Measurements from ENCODE around the gene IQSEC3.

The IQSEC3 gene

DNA sequence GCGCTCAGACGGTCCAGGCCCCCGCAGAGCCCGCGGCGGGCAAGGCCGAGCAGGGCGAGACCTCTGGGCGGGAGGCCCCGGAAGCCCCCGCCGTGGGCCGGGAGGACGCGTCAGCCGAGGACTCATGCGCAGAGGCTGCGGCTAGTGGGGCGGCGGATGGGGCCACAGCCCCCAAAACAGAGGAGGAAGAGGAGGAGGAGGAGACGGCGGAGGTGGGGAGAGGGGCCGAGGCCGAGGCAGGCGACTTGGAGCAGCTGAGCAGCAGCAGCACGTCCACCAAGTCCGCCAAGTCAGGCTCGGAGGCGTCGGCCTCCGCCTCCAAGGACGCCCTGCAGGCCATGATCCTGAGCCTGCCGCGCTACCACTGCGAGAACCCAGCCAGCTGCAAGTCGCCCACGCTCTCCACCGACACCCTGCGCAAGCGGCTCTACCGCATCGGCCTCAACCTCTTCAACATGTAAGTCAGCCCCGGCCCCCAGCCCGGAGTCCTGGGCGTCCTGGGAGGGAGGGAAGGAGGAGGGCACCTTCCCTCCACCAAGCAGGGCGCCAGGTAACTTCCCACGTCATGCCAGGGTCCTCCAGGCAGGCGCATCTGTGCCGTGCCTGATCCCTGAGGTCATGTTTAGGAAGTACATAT is 72.4 kb downstream of the IQSEC3 start:
- DNase-seq (ENCODE audit: low read depth in 2 of 2) = peak in 1 of 2 donors; percentile 6

- DNase-seq (ENCODE audit: low read depth in 2 of 2) = no peak
Observed at GRCh38 chr12:139585-139984, 73.0 kb downstream of the IQSEC3 start.

- no peak for DNase-seq (ENCODE audit: low read depth in 2 of 2)
Observed at GRCh38 chr12:140162-140561, 73.6 kb downstream of the IQSEC3 start.

GRCh38 chr12:143964-144649 is 77.5 kb downstream of the IQSEC3 start:
- no peak for DNase-seq (ENCODE audit: low read depth in 2 of 2)

DNA sequence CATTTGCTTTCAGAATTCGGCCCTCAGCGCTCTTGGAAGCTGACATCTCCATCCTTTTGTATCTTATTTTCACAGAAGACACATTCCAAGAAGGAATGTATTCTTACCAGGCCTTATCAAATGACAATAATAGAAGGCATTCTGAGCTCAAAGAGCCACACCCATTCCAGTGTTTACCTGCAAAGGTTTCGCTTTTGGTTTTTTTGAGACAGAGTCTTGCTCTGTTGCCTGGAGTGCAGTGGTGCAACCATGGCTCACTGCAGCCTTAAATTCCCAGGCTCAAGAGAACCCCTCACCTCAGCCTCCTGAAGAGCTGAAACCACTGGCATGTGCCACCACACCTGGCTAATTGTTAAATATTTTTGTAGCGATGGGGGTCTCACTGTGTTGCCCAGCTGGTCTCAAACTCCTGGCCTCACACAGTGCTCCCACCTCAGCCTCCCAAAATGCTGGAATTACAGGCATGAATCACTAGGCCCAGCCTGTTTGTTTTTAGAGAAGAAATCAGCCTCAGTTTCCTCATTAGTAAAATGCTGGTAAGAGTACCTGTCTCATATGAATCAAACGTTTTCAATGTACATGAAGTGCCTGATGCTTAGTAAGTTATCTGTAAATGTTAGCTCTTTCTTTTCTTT is 78.2 kb downstream of the IQSEC3 start:
- DNase-seq (ENCODE audit: low read depth in 2 of 2) = no peak

- no peak for DNase-seq (ENCODE audit: low read depth in 2 of 2)
Observed at GRCh38 chr12:145369-145960, 78.9 kb downstream of the IQSEC3 start.

GRCh38 chr12:147242-147641 is 80.7 kb downstream of the IQSEC3 start:
- DNase-seq (ENCODE audit: low read depth in 2 of 2) = no peak

- DNase-seq (ENCODE audit: low read depth in 2 of 2) = no peak
Observed at GRCh38 chr12:148676-149416, 82.3 kb downstream of the IQSEC3 start.

GRCh38 chr12:151579-151978 is 85.0 kb downstream of the IQSEC3 start:
- no peak for DNase-seq (ENCODE audit: low read depth in 2 of 2)

DNA sequence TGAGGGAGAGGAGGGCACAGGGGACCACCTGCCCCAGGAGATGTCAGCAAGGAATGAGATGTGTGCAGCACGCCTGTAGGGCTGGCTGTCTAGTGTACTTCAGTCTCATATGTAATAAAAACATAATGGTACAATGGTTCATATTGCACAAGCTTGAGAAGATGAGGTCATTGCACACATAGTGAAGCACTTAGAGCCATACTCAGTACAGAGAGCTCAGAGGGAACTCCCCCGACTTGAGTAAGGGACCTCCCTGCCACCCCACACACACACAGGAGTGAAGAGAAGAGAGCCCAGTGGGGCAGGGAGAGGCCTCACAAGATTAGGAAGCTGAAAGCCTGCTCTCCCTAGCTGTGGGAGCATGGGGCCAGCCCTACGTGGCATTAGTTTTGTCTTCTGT is 85.9 kb downstream of the IQSEC3 start:
- no peak for DNase-seq (ENCODE audit: low read depth in 2 of 2)

DNA sequence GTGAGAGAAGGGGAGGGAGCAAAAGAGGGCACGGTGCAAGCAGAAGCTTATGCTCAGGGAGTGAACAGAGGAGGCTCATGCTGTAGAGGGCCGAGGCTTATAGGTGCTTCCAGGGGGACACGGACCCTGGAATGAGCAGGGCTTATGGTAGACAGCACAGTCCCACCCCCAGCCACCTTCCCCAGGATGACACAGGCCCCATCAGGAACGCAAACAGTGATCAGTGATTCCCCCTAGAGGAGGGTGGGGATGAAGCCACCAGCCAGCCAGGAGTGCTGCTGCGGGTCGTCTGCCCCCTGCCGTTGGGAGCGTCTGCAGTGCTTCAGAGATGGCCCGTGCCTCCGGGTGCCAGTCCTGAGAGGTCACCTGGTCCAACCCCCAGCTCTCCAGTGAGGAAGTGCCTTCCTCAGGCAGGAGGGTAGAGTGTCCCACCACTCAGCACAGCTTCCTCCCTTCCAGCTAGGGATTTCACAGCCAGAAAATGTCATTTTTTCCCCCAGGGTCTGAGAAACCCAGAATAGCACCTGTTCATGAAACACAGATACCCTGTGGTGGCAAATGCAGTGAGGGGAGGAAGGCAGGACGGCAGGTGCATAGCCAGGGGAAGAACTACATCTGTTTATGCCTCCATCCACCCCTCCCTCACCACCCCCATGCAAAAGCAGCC is 86.6 kb downstream of the IQSEC3 start:
- peak; percentile 26 to 56 for DNase-seq (ENCODE audit: low read depth in 2 of 2)

GRCh38 chr12:154058-154457 is 87.5 kb downstream of the IQSEC3 start:
- no peak for DNase-seq (ENCODE audit: low read depth in 2 of 2)

GRCh38 chr12:155006-155405 is 88.4 kb downstream of the IQSEC3 start:
- no peak for DNase-seq (ENCODE audit: low read depth in 2 of 2)

DNA sequence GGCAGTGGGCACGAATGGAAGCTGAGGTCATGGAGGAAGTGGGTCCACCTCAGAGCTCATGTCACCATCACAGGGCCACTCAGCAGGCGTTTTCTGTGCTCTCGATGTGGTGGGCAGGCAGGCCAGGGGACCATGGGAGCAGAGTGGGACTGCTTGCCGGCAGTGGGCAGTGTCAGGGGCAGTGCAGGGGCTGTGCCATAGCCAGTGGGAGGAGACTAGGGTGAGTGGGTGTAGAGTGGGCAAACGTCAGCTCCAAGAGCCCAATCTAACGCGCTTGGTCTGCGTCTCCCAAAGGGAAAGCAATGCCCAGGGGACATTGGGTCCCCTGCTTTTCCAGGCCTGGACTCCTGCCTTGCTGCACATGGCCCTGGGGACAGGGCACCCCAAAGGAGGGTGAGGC is 89.1 kb downstream of the IQSEC3 start:
- no peak for DNase-seq (ENCODE audit: low read depth in 2 of 2)

GRCh38 chr12:156945-157344 is 90.4 kb downstream of the IQSEC3 start:
- DNase-seq (ENCODE audit: low read depth in 2 of 2) = no peak

DNA sequence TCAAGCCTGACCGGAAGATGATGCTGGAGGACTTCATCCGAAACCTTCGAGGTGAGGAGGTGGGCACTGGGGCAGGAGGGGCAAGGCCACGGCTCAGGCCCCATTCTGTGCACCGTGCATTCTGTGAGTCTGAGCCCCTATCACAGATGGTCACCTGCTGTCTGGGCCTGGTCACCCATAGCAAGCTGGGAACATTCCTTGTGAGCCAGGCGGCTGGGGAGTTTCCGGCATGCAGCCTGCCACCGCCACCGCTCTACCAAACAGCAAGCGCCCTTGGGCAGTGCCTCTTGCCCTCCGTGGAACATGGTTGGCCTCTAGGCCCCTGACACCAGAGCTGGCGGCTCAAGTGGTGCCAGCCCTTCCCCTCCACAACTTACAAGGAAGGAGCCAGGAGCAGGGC is 91.1 kb downstream of the IQSEC3 start:
- no peak for DNase-seq (ENCODE audit: low read depth in 2 of 2)

- DNase-seq (ENCODE audit: low read depth in 2 of 2) = no peak
Observed at GRCh38 chr12:159156-159782, 92.7 kb downstream of the IQSEC3 start.

DNA sequence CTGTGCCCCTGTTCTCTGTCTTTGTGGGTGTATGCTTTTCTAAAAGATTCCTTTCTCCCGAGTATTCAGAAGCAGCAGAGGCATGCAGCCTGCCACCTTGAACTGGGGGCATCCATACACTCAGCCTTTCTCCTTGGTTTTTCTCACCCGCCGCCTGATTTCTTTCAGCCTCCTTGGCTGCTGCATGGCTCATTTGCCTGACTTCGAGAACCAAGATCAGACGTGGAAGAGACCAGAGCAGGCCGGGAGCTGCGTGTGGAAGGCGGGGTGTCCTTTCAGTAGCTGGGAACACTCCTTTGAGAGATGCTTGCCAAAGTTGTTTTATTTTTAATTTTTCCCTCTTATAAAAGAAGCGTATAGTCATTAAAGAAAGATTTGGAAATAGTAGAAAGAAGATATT is 94.3 kb downstream of the IQSEC3 start:
- DNase-seq (ENCODE audit: low read depth in 2 of 2) = no peak

GRCh38 chr12:161823-162222 is 95.3 kb downstream of the IQSEC3 start:
- no peak for DNase-seq (ENCODE audit: low read depth in 2 of 2)

DNA sequence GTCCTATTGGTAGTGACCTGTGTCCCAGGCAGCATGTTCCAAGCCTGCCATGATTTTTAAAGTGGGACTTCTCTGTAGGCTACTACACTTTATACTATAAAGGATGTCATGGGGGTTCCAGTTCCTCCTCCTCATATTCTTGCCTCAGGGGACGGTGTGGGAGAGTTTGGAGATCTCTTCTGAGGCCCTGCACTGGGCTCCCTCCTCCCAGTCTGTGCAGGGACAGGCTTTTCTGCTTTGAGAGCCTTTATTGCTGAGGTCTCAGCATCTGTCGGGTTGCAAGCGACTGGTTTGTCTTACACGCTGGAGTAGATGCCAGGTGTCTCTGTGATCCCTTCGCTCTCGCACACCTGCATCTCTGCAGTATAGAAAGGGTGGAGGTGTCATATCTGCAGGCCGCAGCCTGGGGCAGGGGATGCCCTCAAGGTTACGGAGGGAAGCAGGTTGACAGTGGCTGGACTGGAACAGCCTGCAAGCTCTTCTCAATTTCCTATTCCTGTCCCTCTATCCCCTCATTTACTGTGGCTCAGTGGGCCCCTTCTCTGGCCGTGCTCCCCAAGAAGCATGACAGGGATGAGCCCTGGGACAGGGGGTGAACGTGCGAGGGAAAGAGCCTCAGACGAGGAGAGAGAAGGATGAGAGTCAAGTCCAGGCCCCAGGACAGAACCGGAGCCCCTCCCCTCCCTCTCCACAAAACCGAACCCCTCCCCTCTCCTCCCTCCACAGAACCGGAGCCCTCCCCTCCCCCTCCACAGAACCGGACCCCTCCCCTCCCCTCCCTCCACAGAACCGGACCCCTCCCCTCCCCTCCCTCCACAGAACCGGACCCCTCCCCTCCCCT is 96.1 kb downstream of the IQSEC3 start:
- DNase-seq (ENCODE audit: low read depth in 2 of 2) = no peak
